NT2/D1 (cell line): ENCODE measurements around the gene DBF4.

Source experiments
- YY1 ChIP-seq: IDR thresholded peaks from 2 replicates; pipeline ENCODE4 v1.6.1; 2011; ENCODE audit not compliant: insufficient read length, insufficient read depth
- ZNF274 ChIP-seq: IDR thresholded peaks from 2 replicates; pipeline ENCODE4 v1.6.1; 2011; ENCODE audit warnings: mild to moderate bottlenecking, low read depth, low read length

DNA sequence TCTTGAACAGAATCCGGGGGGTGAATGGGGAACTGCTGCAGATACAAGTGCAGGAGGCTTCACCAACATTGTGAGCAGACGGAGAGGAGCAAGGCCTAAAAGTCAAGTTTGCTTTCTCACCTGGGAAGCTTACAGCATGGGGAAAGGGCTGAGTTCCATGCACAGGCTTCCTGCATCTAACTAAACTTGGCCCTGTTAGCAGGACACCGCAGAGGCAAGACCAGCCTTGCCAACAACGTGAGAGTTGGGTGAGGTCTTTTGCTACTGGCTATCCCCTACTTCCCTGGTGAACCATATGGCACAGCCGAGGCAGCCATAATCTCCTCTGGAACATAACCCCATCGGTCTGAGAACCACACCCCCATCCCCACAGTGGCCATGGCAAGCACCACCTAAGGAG, 43.6 kb downstream of the DBF4 start:
- TF ChIP-seq ZNF274, result no peak
- TF ChIP-seq YY1, result no peak
